ENCODE measurements around the gene C12orf42.

DNA sequence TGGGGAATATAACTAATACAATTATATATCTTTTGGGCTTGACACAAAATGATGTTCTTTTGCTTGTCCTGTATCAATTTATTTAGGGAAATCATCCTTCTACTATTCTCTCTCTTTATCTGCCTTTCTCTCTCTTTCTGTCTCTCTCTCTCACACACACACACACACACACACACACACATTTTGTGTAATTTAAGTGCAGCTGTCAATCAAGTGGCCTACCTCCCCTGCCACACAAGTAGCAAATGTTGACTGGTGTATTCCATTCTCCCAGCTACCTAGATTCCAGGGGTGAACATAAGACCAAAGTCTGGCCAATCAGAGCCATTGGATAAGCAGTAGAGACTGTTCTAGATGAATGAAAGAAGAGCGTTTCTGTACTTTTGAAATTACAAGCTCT, 127.6 kb downstream of the C12orf42 start:
- TF ChIP-seq, protein P1, sequence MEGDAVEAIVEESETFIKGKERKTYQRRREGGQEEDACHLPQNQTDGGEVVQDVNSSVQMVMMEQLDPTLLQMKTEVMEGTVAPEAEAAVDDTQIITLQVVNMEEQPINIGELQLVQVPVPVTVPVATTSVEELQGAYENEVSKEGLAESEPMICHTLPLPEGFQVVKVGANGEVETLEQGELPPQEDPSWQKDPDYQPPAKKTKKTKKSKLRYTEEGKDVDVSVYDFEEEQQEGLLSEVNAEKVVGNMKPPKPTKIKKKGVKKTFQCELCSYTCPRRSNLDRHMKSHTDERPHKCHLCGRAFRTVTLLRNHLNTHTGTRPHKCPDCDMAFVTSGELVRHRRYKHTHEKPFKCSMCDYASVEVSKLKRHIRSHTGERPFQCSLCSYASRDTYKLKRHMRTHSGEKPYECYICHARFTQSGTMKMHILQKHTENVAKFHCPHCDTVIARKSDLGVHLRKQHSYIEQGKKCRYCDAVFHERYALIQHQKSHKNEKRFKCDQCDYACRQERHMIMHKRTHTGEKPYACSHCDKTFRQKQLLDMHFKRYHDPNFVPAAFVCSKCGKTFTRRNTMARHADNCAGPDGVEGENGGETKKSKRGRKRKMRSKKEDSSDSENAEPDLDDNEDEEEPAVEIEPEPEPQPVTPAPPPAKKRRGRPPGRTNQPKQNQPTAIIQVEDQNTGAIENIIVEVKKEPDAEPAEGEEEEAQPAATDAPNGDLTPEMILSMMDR (conservative IDR thresholded peaks at IDR 0.05 in 1 of 2, IDR thresholded peaks at IDR 0.05 in 1 of 2; ENCODE audit: extremely low read depth in 1 of 2, insufficient read depth in 1 of 2, low read depth in 1 of 2, low read length in 2 of 2) = no peak
- TF ChIP-seq EZH2 (IDR thresholded peaks at IDR 0.05; ENCODE audit: borderline replicate concordance, low read length) = no peak

Data from mammary epithelial cell (primary cell).